ENCODE results near the gene OSGIN1.

DNA sequence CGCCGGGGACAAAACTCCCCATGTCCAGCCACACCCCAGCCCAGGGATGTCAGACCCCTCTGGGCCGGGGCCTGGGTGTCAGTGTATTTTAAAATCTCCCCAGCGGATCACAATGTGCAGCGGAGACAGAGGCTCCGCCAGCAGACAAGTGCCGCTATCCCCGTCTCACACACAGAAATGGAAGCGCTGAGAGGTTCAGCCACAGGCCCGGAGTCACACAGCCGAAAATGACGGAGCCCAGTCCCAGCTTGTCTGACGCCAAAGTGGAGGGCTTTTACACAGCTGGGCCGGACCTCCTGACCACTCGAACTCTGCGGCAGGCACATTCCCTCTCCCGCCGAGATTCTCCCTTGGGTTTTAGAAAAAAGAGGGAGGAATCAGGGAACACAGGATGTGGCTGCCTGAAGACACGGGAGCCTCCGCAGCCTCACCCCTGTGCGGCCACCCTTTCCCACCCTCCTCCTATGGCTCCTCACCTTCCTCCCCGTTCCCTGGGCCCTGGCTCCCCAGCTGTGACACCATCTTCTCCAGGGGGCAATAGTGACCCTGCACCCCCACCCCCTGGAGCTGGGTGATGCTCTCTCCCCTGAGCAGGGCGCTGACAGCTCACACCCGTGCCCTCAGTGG lies 6.8 kb upstream of the OSGIN1 start:
- TF ChIP-seq ELF4 (IDR thresholded peaks at IDR 0.05): no peak
- TF ChIP-seq PKNOX1 (IDR thresholded peaks at IDR 0.05): no peak
- no peak for TF ChIP-seq ZNF384 (IDR thresholded peaks at IDR 0.05)
- no peak for TF ChIP-seq BHLHE40 (IDR thresholded peaks at IDR 0.05; ENCODE audit: borderline replicate concordance)
- TF ChIP-seq SP1 (IDR thresholded peaks at IDR 0.05): no peak
- TF ChIP-seq SUZ12 (IDR thresholded peaks at IDR 0.05): no peak
- TF ChIP-seq HDGF (IDR thresholded peaks at IDR 0.05; ENCODE audit: borderline replicate concordance): no peak
- no peak for TF ChIP-seq NFRKB (IDR thresholded peaks at IDR 0.05)
- TF ChIP-seq FOXM1 (IDR thresholded peaks at IDR 0.05; ENCODE audit: borderline replicate concordance): no peak
- no peak for TF ChIP-seq FOXK2 (IDR thresholded peaks at IDR 0.05)
- no peak for TF ChIP-seq FOXA1 (IDR thresholded peaks at IDR 0.05)
- TF ChIP-seq TARDBP (IDR thresholded peaks at IDR 0.05): no peak
- no peak for TF ChIP-seq L3MBTL2 (conservative IDR thresholded peaks at IDR 0.05)
